Activated CD8-positive, alpha-beta T cell treated with anti-CD3 and anti-CD28 coated beads, Interleukin-2, amount 10 ng/mL, durations not matched to agents 7 days and 5 days (primary cell): ENCODE measurements around the gene NYNRIN. TPM values are rescaled to one million over a fixed set of nuclear protein-coding genes. Genes with fewer than 3 reads are reported as not detected.
"Not testable (repeated sequence)": the region's sequence is repeated elsewhere in the genome, so short reads cannot be mapped to it uniquely, and the experiment has no call there.

ENCODE experiments used
- ATAC-seq: fragments of 150-1000 bp; cut with Tn5 transposase; one replicate; pipeline ENCODE4 v1.10.0; 2021; ENCODE audit warnings: moderate library complexity
- CTCF ChIA-PET: fragments of 350-600 bp; sonication (Branson Sonifier 250); formaldehyde crosslinking; loops from one replicate; lab custom pipeline; 2021; ENCODE audit warnings: antibody characterized with exemption; lab: Charles Lee
- POLR2A ChIA-PET: fragments of 350-600 bp; sonication (Branson Sonifier 250); formaldehyde crosslinking; loops from one replicate; lab custom pipeline; 2021; ENCODE audit warnings: antibody characterized with exemption; lab: Charles Lee
- DNase-seq: peaks from one replicate; pipeline ENCODE4 v3.0.0-alpha.2; 2020
- H3K27ac Mint-ChIP-seq: one replicate; pipeline ENCODE4 v1.8.0; 2021; ENCODE audit warnings: mild to moderate bottlenecking, mixed read lengths
- H3K27me3 Mint-ChIP-seq: one replicate; pipeline ENCODE4 v1.8.0; 2021; ENCODE audit warnings: low read depth, mixed read lengths
- H3K36me3 Mint-ChIP-seq: one replicate; pipeline ENCODE4 v1.8.0; 2021; ENCODE audit warnings: low read depth, mixed read lengths
- H3K4me1 Mint-ChIP-seq: one replicate; pipeline ENCODE4 v1.8.0; 2021; ENCODE audit warnings: low read depth, mixed read lengths
- H3K4me3 Mint-ChIP-seq: one replicate; pipeline ENCODE4 v1.8.0; 2021; ENCODE audit warnings: mild to moderate bottlenecking, mixed read lengths
- H3K9me3 Mint-ChIP-seq: one replicate; pipeline ENCODE4 v1.8.0; 2022; ENCODE audit warnings: mixed read lengths; ENCODE audit not compliant: insufficient read depth
- total RNA-seq, 2 experiments: library from RNA; stranded (reverse); gene quantifications; one replicate each; pipeline ENCODE4 v1.2.3, GENCODE V29; 2021

The NYNRIN gene
- total RNA-seq, 2 experiments from 2014 or later, result 0.21 to 0.52 TPM

DNA sequence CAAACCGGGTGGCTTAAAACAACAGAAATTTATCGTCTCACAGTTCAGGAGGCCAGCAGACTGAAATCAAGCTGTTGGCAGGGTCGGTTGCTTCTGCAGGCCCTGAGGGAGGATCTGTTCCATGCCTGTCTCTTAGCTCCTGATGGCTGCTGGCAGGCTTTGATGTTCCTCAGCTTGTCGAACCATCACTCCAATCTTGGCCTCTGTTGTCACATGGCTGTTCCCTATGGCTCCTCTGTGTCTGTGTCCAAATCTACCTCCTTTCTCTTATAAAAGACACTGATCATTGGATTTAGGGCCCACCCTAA, 16.8 kb upstream of the NYNRIN start:
- H3K27me3 Mint-ChIP-seq, result peaks cover 13% of the 10 kb centered on the region

DNA sequence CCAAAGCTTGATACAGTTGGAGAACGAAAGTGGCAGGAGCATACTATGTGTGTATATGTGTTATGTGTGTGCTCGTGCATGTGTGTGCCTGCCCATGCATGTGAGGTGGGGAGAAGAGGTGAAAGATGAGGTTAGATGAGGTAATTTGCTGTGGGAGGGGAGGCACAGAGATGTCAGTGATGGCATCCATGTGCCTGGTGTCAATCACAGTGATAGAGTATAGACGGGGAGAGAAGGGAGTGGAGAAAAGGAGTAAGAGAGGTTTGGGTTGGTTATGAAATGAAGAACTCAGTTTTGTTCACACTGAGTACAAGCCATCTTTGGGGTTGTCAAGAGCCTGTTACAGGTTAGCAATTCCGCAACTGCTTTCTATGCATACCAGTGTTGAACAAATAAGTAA, 14.6 kb upstream of the NYNRIN start:
- no peak overlapping the region for H3K27ac Mint-ChIP-seq
- ChIA-PET POLR2A (no interaction called here), CTCF (no interaction called here)
- no peaks in the 10 kb centered on the region for H3K4me1 Mint-ChIP-seq
- ATAC-seq (no peak), DNase-seq (no peak)
- no peaks in the 10 kb centered on the region for H3K9me3 Mint-ChIP-seq
- H3K36me3 Mint-ChIP-seq, result no peaks in the 10 kb centered on the region
- no peak overlapping the region for H3K4me3 Mint-ChIP-seq
- H3K27me3 Mint-ChIP-seq, result peaks cover 23% of the 10 kb centered on the region

More for the DNA sequence above, 16.8 kb upstream of the NYNRIN start:
- Mint-ChIP-seq H3K27ac (no peak overlapping the region), H3K4me1 (peaks cover 5% of the 10 kb centered on the region), H3K4me3 (no peak overlapping the region), H3K9me3 (no peaks in the 10 kb centered on the region), H3K36me3 (no peaks in the 10 kb centered on the region)
- DNase-seq (no peak), ATAC-seq (no peak)
- ChIA-PET CTCF (interaction anchor here (0.8 to 1.7 kb wide), 2 partner anchors 49 to 55 kb away, joined by 3 to 4 read pairs; no protein-coding TSS in a partner anchor), POLR2A (interaction anchor here (1.5 kb wide), 1 partner anchor 48 kb away, joined by 4 read pairs; the partner anchor contains the start of genes CBLN3 and KHNYN)

DNA sequence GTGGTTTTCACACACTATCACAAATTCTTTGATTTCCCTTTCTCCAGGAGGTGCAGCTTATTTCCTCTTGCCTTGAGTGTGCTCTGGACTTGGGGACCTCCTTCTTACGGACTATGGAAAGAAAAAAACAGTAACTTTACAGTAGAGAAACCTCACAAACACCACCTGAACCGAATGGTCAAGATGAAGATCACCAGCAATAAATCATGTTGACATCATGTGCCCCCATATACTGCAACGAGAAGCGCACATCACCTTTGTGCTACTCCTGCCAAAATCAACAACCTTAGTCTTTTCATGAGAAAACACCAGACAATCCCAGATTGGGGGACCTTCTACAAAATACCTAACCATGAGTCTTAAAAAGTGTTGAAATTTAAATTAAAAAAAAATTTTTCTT, 13.3 kb upstream of the NYNRIN start:
- Mint-ChIP-seq H3K27me3 (peaks cover 28% of the 10 kb centered on the region), H3K27ac (no peak overlapping the region), H3K4me3 (no peak overlapping the region), H3K9me3 (no peaks in the 10 kb centered on the region), H3K4me1 (no peaks in the 10 kb centered on the region), H3K36me3 (no peaks in the 10 kb centered on the region)
- ATAC-seq, result no peak
- ChIA-PET CTCF (interaction anchor here (0.5 to 1.2 kb wide), 3 partner anchors 12 to 52 kb away, joined by 3 to 4 read pairs (median 3); no protein-coding TSS in a partner anchor), POLR2A (no interaction called here)
- DNase-seq, result no peak

DNA sequence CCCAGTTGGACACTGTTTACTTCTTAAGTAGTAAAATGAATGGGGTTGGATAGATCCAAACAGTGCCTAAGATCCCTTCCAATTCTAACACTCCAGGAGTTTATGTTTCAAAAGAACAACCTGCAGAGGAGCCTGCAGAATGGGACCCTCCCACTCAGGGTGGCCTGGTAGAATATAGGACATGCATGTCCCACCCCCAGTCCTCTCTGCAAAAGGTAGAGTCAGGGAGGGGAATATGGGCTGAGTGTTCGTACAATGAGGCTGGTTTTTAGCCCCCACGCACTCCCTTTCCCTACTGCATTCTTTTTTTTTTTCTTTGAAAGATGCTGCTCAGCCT, 11.8 kb upstream of the NYNRIN start:
- Mint-ChIP-seq H3K27me3 (peaks cover 34% of the 10 kb centered on the region), H3K9me3 (no peaks in the 10 kb centered on the region), H3K27ac (no peak overlapping the region), H3K4me1 (no peaks in the 10 kb centered on the region), H3K4me3 (no peak overlapping the region), H3K36me3 (no peaks in the 10 kb centered on the region)
- DNase-seq (no peak), ATAC-seq (no peak)
- ChIA-PET CTCF (no interaction called here), POLR2A (no interaction called here)

DNA sequence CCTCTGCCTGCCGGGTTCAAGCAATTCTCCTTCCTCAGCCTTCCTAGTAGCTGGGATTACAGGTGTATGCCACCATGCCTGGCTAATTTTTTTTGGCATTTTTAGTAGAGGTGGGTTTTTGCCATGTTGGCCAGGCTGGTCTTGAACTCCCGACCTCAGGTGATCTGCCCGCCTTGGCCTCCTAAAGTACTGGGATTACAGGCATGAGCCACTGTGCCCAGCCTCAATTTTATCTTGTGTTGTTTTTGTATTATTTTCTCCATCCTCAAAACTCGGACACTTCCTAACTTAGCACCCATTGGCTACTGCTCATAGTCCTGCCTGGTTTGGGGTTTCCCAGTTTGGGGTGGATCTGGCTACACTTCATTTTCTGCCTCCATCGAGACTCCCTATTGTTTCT, 11.2 kb upstream of the NYNRIN start:
- POLR2A ChIA-PET, DNase-seq, H3K27ac Mint-ChIP-seq, H3K4me3 Mint-ChIP-seq, H3K36me3 Mint-ChIP-seq, H3K4me1 Mint-ChIP-seq, H3K9me3 Mint-ChIP-seq, ATAC-seq: not testable (repeated sequence)
- CTCF ChIA-PET, result interaction anchor here (1.0 kb wide), 1 partner anchor 55 kb away, joined by 3 read pairs; no protein-coding TSS in a partner anchor
- peaks cover 39% of the 10 kb centered on the region for H3K27me3 Mint-ChIP-seq

DNA sequence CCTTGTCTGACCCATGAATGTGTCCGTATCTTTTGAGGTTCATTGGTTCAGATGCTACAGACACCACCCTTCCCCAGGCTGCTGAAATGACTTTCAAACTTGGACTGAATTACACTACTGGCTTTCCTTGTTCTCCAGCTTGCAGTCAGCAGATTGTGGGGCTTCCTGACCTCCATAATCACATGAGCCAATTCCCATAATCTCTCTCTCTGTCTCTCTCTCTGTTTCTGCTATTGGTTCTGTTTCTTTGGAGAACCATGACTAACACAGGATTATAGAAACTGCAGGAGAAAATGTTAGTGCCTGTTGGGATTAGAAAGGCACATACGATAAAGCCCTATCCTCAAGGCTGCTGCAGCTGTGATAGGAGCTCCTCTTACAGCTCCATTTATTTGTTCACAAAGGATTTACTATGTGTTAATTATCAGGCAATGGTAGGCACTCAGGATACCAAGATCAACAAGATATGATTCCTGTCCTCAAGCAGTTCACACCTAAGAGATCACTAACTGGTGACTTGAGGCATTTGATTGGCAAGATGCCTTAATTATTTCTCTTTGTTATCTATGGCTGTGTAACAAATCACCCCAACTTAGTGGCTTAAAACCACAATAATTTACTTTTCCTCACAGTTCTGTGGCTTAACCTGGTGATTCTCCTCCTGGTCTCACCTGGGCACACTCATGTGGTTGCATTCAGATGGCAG, 10.2 kb upstream of the NYNRIN start:
- peaks cover 41% of the 10 kb centered on the region for H3K27me3 Mint-ChIP-seq
- no peaks in the 10 kb centered on the region for H3K36me3 Mint-ChIP-seq
- ChIA-PET CTCF (interaction anchor here (1.0 kb wide), 1 partner anchor 56 kb away, joined by 3 read pairs; no protein-coding TSS in a partner anchor), POLR2A (no interaction called here)
- H3K27ac Mint-ChIP-seq, result no peak overlapping the region
- H3K4me3 Mint-ChIP-seq, result no peak overlapping the region
- H3K4me1 Mint-ChIP-seq, result no peaks in the 10 kb centered on the region
- ATAC-seq (no peak), DNase-seq (no peak)
- H3K9me3 Mint-ChIP-seq, result no peaks in the 10 kb centered on the region

DNA sequence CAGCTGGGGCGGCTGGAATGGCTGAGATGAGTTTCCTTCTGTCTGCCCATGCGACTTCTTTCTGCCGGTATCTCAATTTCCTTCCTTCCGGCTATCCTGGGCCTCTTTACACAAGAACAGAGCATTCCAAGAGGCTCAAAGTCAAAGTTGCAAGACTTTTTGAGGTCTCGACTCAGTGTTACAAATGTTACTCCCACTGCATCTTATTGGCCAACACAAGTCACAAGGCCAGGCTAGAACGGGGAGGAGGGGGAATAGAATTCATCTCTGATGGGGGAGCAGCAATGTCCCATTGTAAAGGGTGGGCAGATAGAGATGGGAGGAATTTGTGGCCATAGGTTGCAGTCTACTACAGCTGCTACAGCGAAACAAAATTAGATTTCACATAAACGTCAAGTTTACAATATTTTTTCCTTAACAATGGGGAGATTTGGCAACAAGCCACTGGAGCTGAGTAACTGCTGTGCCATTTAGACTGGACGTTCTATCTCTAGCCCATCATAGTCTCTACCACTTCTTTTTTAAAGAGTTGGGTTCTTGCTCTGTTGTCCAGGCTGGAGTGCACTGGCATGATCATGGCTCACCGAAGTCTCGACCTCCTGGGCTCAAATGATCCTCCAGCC, 9.5 kb upstream of the NYNRIN start:
- ATAC-seq, result no peak
- DNase-seq, result no peak
- H3K27me3 Mint-ChIP-seq, result peaks cover 41% of the 10 kb centered on the region
- POLR2A ChIA-PET, result no interaction called here
- CTCF ChIA-PET, result no interaction called here
- no peak overlapping the region for H3K27ac Mint-ChIP-seq
- H3K9me3 Mint-ChIP-seq, result no peaks in the 10 kb centered on the region
- H3K4me1 Mint-ChIP-seq, result no peaks in the 10 kb centered on the region
- no peaks in the 10 kb centered on the region for H3K36me3 Mint-ChIP-seq
- H3K4me3 Mint-ChIP-seq, result no peak overlapping the region

DNA sequence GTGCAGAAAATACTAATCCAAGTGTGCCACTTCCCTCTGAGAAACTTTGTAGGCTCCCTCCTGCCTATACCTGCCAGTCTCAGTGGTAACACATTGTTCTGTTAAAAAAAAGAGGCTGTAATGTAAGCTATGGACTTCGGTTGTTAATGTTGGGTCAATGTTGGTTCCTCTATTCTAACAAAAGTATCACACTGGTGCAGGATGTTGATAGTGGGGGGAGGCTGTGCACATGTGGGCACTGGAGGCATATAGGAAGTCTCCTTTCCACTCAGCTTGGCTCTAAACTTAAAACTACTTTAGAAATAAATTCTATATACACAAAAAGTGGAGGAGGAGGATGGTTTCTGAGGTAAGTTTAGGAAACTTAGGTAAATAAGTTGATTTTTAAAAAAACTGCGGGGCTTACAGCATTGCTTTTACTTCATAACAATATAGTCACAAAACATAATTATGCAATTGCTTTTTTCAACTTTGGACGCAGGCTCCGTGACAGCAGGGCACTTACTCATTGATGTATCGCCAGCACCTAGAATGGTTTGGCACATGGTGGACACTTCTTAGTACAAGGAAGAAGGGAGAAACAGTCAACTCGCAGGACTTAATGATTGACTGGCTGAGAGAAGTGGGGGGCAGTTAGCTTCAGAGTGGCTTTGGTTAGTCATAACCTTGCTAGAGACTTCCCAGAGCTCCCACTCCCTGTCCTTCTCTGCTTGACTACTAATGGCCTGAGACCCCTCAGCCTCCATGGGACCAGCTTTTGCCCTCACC, 7.9 kb upstream of the NYNRIN start:
- Mint-ChIP-seq H3K27ac (no peak overlapping the region), H3K4me1 (peaks cover 4% of the 10 kb centered on the region), H3K4me3 (no peak overlapping the region), H3K9me3 (no peaks in the 10 kb centered on the region), H3K27me3 (peaks cover 40% of the 10 kb centered on the region), H3K36me3 (no peaks in the 10 kb centered on the region)
- ATAC-seq (no peak), DNase-seq (no peak)
- POLR2A ChIA-PET, result no interaction called here
- CTCF ChIA-PET, result no interaction called here

DNA sequence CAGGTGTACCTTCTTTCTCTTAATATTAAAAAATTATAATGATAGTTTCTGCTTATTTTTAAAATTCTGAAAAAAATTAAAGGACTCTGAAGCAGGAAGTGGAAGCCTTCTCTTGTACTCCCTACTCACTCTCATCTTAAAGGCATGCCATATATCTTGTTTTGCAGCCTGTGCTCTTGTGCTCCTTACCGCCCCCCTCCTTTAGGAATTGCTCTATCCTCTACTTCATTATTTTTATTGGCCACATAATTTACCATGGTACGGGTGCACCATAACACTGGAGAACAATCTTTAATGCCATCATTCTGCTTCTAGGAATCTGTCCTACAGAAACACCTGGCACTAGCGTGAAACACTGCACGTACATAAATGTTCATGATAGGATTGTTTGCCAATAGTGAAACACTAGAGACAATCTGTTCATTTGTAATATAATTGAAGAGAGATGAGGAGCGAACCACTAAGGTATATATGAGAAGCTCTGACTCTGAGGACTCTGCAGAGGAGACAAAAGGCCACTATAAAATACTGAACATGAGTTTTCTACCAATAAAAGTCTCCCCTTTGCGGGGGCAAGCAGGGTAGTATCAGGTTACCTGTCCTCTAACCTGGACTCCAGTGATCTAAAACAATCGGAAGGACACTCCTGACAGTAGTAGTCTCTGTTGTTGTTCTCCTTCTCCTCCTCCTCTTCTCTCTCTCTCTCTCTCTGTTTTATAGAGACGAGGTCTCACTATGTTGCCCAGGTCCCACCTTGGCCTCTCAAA, 6.3 kb upstream of the NYNRIN start:
- ChIA-PET CTCF (no interaction called here), POLR2A (no interaction called here)
- no peak for ATAC-seq

DNA sequence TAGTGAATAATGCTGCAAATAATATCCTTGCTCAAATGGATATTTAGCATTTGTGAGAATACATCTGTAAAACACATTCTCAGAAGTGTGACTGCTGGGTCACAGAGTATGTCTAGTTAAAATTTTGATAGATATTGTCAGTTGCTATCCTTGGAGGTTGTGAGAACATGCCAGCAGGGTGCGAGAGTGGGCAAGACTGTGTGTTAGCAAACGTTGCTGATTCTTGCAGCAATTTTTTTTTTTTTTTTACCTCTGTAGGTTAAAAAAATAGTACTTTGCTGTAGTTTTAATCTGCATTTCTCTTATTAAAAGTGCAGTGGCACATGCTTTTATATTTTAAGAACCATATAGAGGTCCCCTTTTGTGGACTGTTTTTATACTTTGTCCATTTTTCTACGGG, 4.5 kb upstream of the NYNRIN start:
- CTCF ChIA-PET, result no interaction called here
- H3K4me3 Mint-ChIP-seq, result no peak overlapping the region
- peaks cover 38% of the 10 kb centered on the region for H3K27me3 Mint-ChIP-seq
- H3K27ac Mint-ChIP-seq, result no peak overlapping the region
- no peak for ATAC-seq
- POLR2A ChIA-PET, result no interaction called here
- peaks cover 7% of the 10 kb centered on the region for H3K4me1 Mint-ChIP-seq
- H3K9me3 Mint-ChIP-seq, result no peaks in the 10 kb centered on the region
- no peak for DNase-seq
- H3K36me3 Mint-ChIP-seq, result no peaks in the 10 kb centered on the region

More for the DNA sequence above, 6.3 kb upstream of the NYNRIN start:
- Mint-ChIP-seq H3K36me3 (no peaks in the 10 kb centered on the region), H3K4me3 (no peak overlapping the region), H3K27me3 (peaks cover 45% of the 10 kb centered on the region), H3K4me1 (peaks cover 7% of the 10 kb centered on the region), H3K27ac (no peak overlapping the region), H3K9me3 (no peaks in the 10 kb centered on the region)
- no peak for DNase-seq

DNA sequence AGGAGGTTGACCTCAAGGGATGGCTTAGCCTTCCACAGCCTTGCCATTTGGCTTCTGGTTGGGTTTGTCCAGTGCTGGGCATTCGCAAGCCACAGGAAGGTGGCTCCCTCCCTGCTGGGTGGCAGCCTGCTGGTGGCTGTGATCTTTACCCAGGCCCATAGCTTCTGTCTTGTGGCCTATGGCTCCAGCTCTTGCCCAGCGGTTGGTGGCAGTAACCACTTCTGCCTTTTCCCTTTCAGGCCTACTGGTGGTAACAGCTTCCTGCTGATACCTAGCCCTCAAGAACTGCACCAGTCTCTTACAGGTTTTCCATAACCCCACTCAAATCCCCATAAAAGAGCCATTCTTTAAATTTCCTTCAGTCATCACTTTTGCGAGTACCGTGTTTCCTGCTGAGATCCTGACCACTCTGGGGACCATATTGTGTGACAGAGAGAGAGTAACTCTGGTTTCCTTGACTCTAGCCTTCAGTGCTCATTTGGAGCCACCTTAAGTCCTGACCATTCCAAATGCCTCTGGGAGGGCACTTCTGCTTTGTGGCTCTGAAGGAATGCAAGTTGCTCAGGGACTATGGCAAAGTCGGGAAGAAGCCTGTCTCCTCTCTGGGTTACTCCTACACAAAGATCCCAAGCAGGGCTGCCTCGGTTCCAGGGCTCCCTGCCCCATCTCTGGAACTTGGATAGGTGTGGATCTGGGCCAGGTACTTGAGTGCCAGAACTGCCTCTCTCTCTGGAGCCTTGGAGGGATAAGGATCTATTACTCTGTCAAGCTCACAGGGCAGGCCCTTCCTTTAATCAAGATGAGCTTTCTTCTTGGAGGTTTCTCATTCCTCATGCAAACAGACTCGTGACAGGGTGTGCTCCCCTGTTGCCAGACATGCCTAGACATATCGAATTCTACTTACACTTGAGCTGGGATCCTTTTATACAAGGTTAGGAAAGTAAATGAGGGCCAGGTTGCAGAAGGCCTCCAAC, 2.9 kb upstream of the NYNRIN start:
- H3K36me3 Mint-ChIP-seq, result no peaks in the 10 kb centered on the region
- H3K27me3 Mint-ChIP-seq, result peaks cover 42% of the 10 kb centered on the region
- no peaks in the 10 kb centered on the region for H3K9me3 Mint-ChIP-seq
- no peak overlapping the region for H3K27ac Mint-ChIP-seq
- CTCF ChIA-PET, result interaction anchor here (0.9 to 2.1 kb wide), 6 partner anchors 16 to 56 kb away, joined by 3 to 10 read pairs (median 4); partner anchors contain the start of gene RIPK3
- ATAC-seq (no peak), DNase-seq (no peak)
- POLR2A ChIA-PET, result no interaction called here
- H3K4me1 Mint-ChIP-seq, result peaks cover 11% of the 10 kb centered on the region
- H3K4me3 Mint-ChIP-seq, result no peak overlapping the region
